Activated CD8-positive, alpha-beta T cell treated with anti-CD3 and anti-CD28 coated beads for 36 hours (primary cell): Measurements from ENCODE around the gene ADAMTS13. TPM values are rescaled to one million over a fixed set of nuclear protein-coding genes. Genes with fewer than 3 reads are reported as not detected.
"Not testable (repeated sequence)": the region's sequence is repeated elsewhere in the genome, so short reads cannot be mapped to it uniquely, and the experiment has no call there.

Experiments
- ATAC-seq: fragments of 200-7000 bp; cut with Tn5 transposase; one replicate; pipeline ENCODE4 v1.10.0; 2021; ENCODE audit warnings: mild to moderate bottlenecking, moderate library complexity
- CTCF ChIA-PET: fragments of 350-600 bp; sonication (Branson Sonifier 250); formaldehyde crosslinking; loops from one replicate; lab custom pipeline; 2021; ENCODE audit warnings: antibody characterized with exemption; lab: Charles Lee
- POLR2A ChIA-PET: fragments of 350-600 bp; sonication (Branson Sonifier 250); formaldehyde crosslinking; loops from one replicate; lab custom pipeline; 2021; ENCODE audit warnings: antibody characterized with exemption; lab: Charles Lee
- DNase-seq: peaks from one replicate; pipeline ENCODE4 v3.0.0-alpha.2; 2020
- H3K27ac Mint-ChIP-seq: one replicate; pipeline ENCODE4 v1.8.0; 2021; ENCODE audit warnings: mild to moderate bottlenecking, mixed read lengths
- H3K27me3 Mint-ChIP-seq: one replicate; pipeline ENCODE4 v1.8.0; 2021; ENCODE audit warnings: mixed read lengths
- H3K36me3 Mint-ChIP-seq: one replicate; pipeline ENCODE4 v1.8.0; 2021; ENCODE audit warnings: low read depth, mixed read lengths
- H3K4me1 Mint-ChIP-seq: one replicate; pipeline ENCODE4 v1.8.0; 2021; ENCODE audit warnings: low read depth, mixed read lengths
- H3K4me3 Mint-ChIP-seq: one replicate; pipeline ENCODE4 v1.8.0; 2021; ENCODE audit warnings: mild to moderate bottlenecking, moderate library complexity, mixed read lengths
- H3K9me3 Mint-ChIP-seq: one replicate; pipeline ENCODE4 v1.8.0; 2021; ENCODE audit warnings: mixed read lengths
- intact Hi-C: fragments of 100-400 bp; cut with micrococcal nuclease; formaldehyde crosslinking; loops from one replicate; pipeline ENCODE4 v1.10.0; 2022
- total RNA-seq, 2 experiments: library from RNA; stranded (reverse); gene quantifications; one replicate each; pipeline ENCODE4 v1.2.3, GENCODE V29; 2021
- TF ChIP-seq, protein P1 (sequence below): fragments of 200-600 bp; IDR thresholded peaks from one replicate; pipeline ENCODE4 v1.8.0; 2022; ENCODE audit warnings: antibody characterized with exemption, mild to moderate bottlenecking

ADAMTS13 gene
- total RNA-seq, 2 experiments from 2014 or later = 2.5 to 2.9 TPM

DNA sequence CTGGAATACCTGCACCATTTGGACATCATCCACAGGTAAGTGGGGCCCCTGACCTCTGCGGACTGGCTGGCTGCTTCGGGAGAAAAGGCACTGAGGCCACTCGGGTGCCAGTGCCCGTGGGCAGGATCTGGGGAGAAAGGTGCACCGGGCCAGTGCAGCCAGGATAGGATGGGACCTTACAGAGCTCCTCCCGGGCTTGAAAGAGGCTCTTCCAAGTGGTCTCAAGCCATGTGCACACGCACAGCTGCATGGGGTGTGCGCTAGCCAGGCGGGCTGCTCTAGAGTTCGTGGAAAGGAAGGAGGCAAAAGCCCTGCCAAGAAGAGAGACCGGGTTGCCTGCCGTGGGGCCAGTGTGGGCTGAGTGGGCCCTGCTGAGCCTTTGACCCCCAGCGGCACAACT lies 32.6 kb upstream of the ADAMTS13 start:
- H3K4me3 Mint-ChIP-seq = no peak overlapping the region
- peaks cover 3% of the 10 kb centered on the region for H3K27me3 Mint-ChIP-seq
- DNase-seq (no peak), ATAC-seq (no peak)
- TF ChIP-seq, protein P1, sequence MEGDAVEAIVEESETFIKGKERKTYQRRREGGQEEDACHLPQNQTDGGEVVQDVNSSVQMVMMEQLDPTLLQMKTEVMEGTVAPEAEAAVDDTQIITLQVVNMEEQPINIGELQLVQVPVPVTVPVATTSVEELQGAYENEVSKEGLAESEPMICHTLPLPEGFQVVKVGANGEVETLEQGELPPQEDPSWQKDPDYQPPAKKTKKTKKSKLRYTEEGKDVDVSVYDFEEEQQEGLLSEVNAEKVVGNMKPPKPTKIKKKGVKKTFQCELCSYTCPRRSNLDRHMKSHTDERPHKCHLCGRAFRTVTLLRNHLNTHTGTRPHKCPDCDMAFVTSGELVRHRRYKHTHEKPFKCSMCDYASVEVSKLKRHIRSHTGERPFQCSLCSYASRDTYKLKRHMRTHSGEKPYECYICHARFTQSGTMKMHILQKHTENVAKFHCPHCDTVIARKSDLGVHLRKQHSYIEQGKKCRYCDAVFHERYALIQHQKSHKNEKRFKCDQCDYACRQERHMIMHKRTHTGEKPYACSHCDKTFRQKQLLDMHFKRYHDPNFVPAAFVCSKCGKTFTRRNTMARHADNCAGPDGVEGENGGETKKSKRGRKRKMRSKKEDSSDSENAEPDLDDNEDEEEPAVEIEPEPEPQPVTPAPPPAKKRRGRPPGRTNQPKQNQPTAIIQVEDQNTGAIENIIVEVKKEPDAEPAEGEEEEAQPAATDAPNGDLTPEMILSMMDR = no peak
- no peaks in the 10 kb centered on the region for H3K36me3 Mint-ChIP-seq
- no peak overlapping the region for H3K27ac Mint-ChIP-seq
- intact Hi-C loops = no loop called here
- ChIA-PET CTCF (no interaction called here), POLR2A (interaction anchor here (1.0 to 1.2 kb wide), 2 partner anchors 12 to 15 kb away, joined by 3 read pairs; no protein-coding TSS in a partner anchor)
- no peaks in the 10 kb centered on the region for H3K9me3 Mint-ChIP-seq
- H3K4me1 Mint-ChIP-seq = no peaks in the 10 kb centered on the region

DNA sequence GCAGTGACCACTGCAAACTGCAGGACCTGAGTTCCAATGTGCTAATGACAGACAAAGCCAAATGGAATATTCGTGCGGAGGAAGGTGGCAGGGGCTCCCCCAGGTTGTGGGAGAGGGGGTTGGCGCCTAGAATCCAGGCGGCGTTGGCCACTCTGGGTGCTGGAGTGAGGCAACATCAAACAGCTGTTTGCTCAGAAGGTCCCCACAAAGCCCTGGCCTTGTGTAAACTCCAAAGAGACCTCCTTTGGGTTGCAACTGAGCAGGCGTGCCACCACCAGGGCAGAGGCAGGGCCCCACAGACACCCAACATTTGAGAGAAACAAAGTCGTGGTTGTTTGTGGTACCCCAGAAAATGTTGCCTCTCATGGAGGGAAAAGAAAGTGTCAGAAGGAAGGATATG lies 31.5 kb upstream of the ADAMTS13 start:
- ChIA-PET POLR2A (no interaction called here), CTCF (no interaction called here)
- TF ChIP-seq, protein P1 = no peak
- peaks cover 3% of the 10 kb centered on the region for H3K27me3 Mint-ChIP-seq
- no peak for ATAC-seq
- no peaks in the 10 kb centered on the region for H3K9me3 Mint-ChIP-seq
- H3K36me3 Mint-ChIP-seq = no peaks in the 10 kb centered on the region
- H3K27ac Mint-ChIP-seq = no peak overlapping the region
- intact Hi-C loops = no loop called here
- DNase-seq = no peak
- H3K4me1 Mint-ChIP-seq = no peaks in the 10 kb centered on the region
- no peak overlapping the region for H3K4me3 Mint-ChIP-seq

DNA sequence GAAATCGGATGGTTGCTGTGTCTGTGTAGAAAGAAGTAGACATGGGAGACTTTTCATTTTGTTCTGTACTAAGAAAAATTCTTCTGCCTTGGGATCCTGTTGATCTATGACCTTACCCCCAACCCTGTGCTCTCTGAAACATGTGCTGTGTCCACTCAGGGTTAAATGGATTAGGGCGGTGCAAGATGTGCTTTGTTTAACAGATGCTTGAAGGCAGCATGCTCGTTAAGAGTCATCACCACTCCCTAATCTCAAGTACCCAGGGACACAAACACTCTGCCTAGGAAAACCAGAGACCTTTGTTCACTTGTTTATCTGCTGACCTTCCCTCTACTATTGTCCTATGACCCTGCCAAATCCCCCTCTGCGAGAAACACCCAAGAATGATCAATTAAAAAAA lies 30.7 kb upstream of the ADAMTS13 start:
- CTCF ChIA-PET, intact Hi-C loops, H3K4me3 Mint-ChIP-seq, DNase-seq, H3K4me1 Mint-ChIP-seq, H3K27me3 Mint-ChIP-seq, H3K36me3 Mint-ChIP-seq, H3K9me3 Mint-ChIP-seq, POLR2A ChIA-PET, H3K27ac Mint-ChIP-seq, ATAC-seq: not testable (repeated sequence)

DNA sequence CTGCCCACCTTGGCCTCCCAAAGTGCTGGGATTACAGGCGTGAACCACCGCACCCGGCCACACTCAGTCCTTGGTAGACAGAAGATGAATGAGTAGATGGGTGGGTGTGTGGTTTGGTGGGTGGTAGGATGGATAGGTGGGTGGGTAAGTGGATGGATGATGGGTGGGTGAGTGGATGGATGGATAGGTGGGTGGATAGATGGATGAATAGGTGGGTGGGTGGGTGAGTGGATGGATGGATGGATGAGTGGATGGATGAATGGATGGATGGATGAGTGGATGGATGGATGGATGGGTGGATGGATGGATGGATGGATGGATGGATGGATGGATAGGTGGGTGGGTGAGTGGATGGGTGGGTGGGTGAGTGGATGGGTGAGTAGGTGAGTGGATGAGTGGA lies 29.9 kb upstream of the ADAMTS13 start:
- CTCF ChIA-PET, H3K27me3 Mint-ChIP-seq, POLR2A ChIA-PET, H3K4me1 Mint-ChIP-seq, H3K27ac Mint-ChIP-seq, H3K9me3 Mint-ChIP-seq, H3K36me3 Mint-ChIP-seq, DNase-seq, ATAC-seq, H3K4me3 Mint-ChIP-seq, intact Hi-C loops: not testable (repeated sequence)

DNA sequence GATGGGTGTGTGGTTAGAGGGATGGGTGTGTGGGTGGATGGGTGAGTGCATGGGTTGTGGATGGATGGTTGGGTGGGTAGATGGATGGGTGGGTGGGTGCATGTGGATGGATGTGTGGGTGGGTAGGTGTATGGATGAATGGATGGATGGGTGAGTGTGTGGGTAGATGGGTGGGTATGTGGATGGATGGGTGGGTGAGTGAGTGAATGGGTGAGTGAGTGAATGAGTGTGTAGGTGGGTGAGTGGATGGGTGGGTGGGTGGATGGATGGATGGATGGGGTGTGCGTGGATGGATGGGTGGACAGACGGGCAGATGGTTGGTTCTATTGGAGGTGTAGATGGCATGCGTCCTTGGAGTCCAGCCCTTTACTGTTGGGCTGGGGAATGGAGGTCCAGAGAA lies 28.8 kb upstream of the ADAMTS13 start:
- Mint-ChIP-seq H3K36me3 (no peaks in the 10 kb centered on the region), H3K4me1 (peaks cover 2% of the 10 kb centered on the region), H3K4me3 (no peak overlapping the region), H3K27ac (no peak overlapping the region), H3K9me3 (no peaks in the 10 kb centered on the region), H3K27me3 (peaks cover 3% of the 10 kb centered on the region)
- intact Hi-C loops = no loop called here
- DNase-seq = no peak
- TF ChIP-seq, protein P1 = no peak
- ChIA-PET POLR2A (no interaction called here), CTCF (no interaction called here)
- ATAC-seq = no peak

DNA sequence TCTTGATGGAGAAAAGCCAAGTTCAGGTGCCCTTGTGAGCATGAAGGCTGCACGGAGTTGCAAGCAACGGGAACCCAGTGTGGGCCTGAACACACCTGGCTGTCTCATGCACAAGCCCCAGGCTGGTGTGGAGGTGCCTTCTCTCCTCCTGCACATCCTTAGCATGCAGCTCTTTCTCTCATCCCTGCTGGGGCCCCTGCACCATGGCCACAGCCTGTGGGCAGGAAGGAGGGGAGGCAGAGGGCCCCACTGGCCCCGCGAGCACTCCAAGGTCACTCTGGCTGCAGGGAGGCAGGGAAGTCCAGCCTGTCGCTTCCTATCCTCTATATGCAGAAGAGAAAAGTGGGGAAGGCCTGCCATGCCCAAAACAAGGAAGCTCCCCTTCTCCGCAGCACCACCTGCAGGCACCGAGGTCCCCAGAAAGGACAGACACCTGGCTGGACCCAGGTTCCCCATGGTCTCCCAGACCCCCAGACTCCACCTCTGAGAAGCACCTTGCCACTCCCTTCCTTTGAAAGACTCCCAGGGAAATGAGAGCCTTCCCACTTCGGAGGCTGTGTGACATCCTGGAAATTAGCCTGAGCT lies 27.4 kb upstream of the ADAMTS13 start:
- CTCF ChIA-PET = interaction anchor here (1.2 to 1.9 kb wide), 4 partner anchors 11 to 92 kb away, joined by 3 to 7 read pairs (median 4); partner anchors contain the start of genes SURF1 and SURF2
- no peak overlapping the region for H3K27ac Mint-ChIP-seq
- H3K36me3 Mint-ChIP-seq = no peaks in the 10 kb centered on the region

More for the DNA sequence above, 27.4 kb upstream of the ADAMTS13 start:
- peaks cover 1% of the 10 kb centered on the region for H3K27me3 Mint-ChIP-seq
- peaks cover 2% of the 10 kb centered on the region for H3K4me1 Mint-ChIP-seq
- H3K9me3 Mint-ChIP-seq = no peaks in the 10 kb centered on the region
- TF ChIP-seq, protein P1 = no peak
- POLR2A ChIA-PET = interaction anchor here (1.3 to 2.3 kb wide), 3 partner anchors 8 to 23 kb away, joined by 3 to 7 read pairs (median 4); partner anchors contain the start of gene REXO4
- no peak overlapping the region for H3K4me3 Mint-ChIP-seq
- DNase-seq (no peak), ATAC-seq (no peak)
- intact Hi-C loops = no loop called here
